GM19452 (cell line): ENCODE data around the gene IFT122.

Source experiments
- ATAC-seq: cut with Tn5 transposase; IDR thresholded peaks from one replicate; pipeline ENCODE4 v1.9.1; 2021; ENCODE audit not compliant: unreplicated experiment

Gene IFT122

DNA sequence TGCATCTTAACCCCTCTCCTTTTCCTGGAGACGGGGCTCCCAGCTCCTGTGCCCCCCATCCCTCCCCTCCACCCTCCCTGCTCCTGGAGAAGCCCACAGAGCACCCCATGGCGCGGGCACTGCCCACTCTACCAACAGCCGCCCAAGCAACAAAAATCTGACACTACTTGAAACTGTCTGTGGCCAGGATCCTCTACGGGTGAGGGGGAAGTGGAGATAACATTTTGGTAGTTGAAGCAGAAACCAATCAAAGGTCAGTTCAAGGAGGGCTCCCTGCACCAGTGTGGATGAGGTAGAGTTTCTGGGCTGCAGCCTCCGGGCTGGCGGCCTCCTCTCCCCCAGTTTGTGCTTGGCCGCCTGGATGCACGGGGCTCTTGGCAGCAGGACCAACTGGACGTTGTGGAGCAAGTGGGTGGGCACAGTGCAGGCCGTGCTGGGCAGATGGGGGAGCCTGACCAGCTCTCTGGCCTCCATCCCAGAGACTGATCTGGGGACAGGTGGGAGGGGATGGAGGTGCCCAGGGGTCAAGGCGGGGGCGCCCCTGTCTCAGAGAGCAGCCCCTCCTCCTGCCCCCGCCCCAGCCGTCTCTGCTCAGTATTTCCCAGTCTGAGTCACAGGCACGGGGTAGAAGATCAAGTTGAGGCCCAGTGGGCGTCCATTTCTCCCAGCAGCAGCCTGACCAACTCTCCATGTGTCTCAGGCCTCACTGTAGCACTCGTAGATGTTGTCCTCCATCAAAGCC is 115.8 kb downstream of the IFT122 start:
- no peak for ATAC-seq

DNA sequence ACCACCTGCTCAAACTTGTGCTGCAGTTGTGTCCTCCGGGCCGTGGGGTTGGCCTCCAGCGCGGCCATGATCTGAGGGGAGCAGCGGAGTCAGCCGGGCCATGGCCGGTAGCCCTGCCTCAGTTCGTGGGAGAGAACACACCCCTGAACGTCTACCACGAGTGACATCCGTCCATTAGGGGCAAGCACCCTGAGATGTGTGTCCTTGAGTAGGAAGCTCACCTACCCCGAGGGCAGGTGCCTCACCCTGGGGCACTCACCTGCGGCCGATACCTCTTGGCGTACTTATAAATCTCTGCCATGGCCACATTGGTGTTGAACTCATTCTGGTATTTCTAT is 116.3 kb downstream of the IFT122 start:
- no peak for ATAC-seq

DNA sequence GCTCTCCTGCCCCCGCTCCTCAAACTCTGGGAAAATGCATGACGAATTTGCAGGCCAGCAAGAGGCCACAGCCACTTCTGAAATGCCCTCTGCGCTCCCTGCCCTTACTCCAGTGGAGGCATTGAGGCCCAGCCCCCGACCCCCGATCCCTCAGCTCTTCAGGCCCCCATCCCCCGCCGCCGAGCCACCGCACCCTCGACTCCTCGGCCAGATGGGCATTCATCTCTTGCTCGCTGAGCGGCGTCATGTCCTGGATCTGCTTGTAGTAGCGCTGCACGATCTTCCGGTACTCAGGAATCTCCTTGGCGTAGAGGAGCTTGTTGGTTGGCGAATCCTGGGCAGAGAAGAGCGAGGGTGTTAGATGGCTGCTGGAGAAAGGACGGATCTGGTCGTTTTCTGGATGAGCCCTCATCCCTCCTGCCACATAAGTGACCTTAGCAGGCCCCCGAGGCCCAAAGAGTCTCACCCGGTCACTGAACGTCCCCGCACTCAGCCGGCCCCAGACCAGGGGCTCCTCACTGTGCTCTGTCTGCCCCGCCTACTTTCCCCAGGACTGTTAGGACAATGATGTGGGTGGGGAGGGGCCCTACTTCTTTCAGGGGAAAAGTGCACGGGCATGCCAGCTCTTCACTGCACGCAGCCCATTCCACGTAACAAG is 117.0 kb downstream of the IFT122 start:
- no peak for ATAC-seq

DNA sequence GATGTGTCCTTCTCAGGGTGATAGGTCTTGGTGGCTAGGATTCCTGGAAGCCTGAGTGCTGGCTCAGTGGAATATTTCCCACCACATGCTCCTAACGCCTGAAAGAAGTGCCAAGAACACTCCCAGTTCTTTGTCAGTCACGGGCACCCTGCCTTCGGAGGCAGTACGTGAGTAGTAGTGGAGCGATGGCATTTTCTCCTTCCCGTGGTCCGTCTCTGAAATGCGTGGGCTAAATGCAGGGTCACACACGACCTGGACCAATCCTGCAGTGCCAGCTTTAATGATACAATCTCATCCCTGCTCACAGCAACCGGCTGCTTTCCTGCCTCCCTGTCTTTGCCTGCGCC is 117.5 kb downstream of the IFT122 start:
- ATAC-seq, result no peak

DNA sequence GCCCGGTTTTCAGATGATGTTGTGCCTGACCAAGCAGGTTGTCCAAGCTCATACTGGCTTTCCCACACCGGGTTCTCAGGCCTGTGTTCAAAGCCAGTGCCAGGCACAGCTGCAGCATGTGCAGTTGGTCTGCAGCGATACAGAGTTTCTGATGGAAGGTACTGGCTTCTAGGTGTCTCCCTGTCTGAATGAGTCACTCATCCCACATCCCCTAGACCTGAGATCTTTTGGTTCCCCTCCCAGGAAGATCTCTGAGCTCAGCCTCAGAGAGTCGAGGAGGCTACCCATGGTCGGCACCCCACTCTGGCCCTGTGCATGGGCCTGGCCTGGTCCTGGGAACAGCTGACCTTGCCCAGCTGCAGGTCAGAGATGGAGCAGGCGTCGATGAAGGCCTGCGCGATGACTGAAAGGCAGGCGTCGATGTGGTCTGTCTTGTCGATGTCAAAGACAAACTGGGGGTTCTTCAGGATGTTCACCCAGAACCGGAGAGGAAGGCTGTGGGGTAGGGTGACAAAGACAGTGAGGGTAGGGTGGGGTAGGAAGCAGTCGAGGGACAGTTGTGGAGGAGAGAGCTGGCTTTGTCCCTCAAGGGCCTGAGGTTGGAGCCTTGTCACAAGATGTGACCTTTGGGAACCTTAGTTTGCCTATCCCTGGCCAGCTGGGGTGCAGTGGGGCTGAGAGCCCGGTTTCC is 118.2 kb downstream of the IFT122 start:
- no peak for ATAC-seq

DNA sequence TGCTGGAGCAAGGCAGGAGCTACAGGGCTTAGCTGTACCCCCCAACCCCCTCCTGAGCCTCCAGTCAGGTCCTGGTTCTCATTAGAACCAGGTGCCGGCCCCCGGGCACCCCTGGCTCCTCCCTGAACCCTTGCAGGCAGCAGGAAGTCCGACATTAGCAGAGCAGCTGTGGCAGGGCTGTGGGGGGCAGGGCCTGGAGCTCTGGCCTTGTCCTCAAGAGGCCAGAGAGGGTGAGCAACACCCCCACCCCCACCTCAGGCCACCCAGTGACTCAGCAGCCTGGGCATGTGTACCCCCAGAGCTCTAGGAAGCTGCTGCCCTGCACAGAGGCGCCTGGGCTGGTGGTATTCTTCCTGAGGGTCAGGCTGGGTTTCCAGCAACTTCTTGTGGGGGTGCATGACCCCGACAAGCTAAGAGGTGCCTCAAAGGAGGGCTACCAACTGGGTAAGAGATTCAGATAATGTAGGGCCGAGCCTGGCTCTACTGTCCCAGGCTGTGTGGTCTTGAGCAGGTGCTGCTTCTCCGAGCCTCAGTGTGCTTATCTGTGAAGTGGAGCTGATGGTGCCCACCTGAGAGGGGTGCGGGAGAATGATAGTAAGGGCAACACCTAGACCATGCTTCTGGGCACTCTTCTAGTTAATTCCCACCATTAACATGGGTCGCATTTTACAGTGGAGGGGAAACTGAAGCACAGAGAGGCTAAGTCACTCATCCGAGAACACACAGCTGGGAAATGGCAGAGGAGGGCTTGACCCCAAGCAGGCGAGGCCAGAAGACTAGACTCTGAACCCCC is 118.9 kb downstream of the IFT122 start:
- ATAC-seq, result no peak

DNA sequence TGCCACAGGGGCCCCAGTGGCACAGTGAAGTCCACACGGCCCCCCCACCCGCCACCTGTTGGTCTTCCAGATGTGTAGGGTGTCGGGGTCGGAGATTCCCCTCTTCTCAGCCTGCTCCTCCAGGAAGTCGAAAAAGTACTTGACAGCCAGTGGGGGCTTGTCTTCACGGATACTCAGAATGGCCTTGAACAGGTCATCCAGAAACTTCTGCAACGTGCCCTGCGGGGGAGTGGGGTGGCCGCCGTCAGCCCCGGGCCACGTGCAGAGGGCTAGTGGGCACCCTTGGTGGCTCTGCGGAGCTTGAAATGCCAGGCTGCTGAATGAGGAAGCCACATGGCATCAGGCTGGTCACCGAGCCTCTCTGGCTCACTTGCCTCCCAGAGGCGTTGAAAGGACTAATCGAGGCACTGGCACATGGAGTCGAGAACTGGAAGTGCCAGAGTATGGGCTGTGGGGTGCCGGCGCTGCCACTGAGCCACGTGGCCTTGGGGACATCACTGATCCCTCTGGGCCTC is 119.6 kb downstream of the IFT122 start:
- no peak for ATAC-seq

DNA sequence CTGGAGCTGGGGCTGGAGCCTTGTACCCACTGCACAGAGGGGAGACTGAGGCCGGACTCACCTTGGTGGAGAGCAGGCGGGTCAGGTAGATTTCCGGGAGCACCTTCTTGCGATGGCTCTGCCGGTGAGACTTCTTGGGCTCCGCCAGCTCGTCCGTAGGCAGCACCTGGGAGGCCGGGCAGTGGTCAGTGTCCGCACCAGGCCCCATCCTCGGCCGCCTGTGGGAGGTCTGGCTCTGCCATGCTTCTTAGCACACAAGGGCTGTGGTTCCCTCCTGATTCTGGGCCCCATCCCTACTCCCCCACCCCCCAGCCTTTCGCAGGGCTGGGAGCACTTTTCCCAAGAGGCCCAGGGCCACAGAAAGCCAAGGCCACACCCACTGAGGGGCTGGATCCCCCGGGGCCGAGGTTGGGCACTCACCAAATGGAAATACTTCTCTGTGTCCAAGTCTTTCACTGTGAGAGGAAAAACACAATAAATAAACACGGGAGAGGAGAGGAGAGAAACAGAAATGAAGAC is 120.3 kb downstream of the IFT122 start:
- no peak for ATAC-seq

DNA sequence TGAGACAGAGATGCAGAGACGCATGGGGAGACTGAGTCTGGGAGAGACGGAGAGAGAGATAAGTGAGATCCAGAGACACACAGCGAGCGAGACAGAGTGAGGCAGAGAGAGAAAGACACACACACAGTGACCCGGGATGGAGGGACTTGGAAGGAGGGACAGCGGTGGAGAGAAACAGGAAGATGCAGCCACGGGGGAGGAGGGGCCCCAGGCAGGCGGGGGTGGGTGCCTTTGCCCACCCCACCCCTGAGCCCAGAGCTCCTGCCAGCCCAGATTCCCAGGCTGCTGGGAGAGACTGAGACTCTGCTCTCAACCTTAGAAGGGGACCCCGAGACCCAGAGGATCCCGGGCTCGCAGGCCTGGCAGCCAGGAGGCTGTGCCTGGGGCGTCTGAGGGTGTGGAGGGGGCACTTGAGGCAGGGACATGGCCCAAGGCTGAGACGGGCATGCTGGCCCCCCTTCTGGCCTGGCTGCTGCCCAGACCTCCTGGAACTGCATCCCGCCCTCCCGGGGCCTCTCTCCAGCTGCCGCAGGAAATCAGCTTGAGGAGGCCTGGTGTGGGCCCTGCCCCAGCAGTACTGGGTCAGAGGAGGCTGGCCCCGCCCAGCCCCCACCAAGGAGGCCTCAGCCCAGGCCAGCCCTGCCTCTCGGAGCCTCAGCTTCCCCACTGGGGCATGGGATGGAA is 121.0 kb downstream of the IFT122 start:
- ATAC-seq, result no peak

DNA sequence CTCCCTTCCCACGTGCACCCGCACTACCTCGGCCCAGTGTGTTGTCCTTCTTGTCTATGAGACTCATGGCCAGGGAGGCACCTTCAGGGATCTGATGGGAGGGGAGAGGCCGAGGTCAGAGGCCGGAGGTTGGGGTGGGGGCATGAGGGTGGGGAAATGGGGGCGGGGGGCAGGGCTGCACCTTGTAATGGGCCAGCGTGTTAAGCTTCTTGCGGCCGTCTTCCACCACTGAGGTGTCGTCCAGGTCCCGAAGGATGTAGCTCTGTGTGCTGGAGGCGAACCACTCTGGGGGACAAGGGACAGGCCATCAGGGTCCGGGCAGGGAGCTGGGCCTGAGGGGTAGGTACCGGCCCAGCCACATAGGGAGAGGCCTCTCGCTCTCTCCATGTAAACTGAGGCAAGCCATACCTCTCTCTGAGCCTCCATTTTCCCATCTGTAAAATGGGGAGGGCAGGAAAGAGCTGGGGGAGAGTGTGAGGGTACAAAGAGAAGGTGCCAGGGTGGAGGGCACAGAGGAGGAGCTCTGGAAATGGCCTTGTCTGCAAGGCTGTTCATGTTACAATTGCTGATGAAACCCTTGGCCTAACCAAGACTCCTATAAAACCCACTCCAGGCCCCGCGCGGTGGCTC is 121.7 kb downstream of the IFT122 start:
- ATAC-seq, result no peak

DNA sequence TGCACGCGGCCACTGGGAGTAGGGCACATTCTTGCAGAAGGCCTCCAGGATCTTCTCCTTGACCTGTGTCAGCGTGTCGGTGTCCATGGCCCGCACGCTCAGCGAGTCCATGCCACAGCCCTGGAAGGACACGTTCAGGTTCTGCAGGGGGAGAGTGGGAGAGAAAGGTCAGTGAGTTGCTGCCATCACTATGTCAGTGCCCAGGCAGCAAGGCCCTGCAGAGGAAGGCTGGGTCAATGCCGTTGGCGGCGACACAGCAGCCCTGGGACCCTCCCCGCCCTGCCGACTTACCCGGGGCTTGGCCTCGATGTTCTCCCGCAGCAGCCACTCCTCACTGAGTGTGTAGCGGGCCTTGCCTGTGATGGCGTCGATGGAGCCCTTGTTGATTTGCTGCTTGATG is 122.8 kb downstream of the IFT122 start:
- ATAC-seq, result no peak

DNA sequence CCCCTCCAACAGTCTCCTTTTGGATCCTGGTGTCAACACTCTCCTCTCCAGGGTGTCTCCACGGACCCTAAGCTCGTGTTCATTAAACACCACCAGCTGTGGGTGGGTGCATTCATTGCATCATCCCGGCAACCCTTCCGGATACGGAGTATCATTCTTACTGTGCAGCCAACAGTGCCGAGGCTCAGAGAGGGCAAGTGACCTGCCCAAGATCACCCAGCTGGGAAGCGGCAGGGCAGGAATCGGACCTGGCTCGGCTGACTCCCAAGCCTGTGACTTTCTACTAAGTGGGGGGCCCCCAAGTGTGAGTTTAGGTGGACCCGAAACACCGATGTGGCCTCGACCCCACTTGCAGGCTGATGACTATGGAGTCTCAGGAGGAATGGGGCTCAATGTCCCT is 123.3 kb downstream of the IFT122 start:
- no peak for ATAC-seq

DNA sequence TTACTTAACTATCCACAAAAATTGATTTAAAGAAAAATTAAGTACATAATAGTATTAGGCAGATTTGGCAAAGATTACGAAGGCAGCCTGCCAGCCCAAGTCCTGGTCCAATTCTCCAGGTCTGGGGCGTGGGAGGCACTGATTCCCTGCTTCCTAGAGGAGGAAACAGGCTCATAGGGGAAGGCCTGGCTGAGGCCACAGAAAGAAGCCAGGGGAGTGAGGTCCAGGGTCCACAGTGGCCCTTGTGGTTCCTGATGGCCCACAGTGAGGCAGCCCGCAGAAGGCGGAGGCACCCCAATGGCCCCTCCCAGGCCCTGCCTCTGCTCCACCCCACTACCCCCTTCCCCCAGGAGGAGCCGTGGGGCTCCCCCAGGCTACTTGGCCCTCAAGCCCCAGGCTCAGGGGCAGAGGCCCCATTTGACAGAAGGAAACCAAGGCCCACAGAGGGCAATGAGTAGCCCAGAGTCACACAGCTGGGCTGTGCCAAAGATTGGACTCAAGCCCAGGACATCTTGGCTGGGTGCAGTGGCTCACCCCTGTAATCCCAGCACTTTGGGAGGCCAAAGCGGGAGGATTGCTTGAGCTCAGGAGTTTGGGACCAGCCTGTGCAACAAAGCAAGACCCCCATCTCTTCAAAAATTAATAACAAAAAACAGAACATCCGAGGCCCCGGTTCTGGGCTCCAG is 124.0 kb downstream of the IFT122 start:
- ATAC-seq, result no peak

DNA sequence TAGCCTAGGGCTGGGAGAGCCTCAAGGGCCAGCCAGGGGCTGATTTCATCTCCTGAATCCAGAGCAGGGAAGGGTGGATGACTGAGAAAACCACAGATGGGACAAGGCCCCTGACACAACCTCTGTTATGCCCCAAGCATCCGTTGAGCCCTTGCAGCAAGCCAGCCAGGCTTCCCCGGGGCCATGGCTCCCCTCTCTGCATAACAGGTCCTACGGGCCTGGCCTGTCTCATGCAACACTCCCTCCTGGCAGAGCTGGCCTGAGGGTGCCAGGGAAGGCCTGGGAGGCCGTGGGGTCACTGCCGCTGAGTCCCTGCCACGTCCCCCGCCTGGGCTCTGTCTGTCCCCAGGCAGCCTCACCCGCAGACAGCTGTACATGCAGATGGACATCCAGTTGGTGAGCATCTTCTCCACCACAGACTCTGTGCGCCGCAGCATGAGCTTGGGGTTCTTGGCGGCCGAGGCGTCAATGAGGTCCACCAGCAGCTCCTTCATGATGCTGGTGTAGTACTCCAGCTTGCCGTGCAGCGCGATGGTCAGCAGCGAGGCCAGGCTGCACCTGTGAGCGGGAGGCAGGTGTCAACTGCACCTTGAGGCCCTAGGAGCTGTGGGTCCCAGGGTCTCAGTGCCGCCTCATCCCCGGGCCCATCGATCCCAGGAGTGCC is 125.1 kb downstream of the IFT122 start:
- no peak for ATAC-seq

DNA sequence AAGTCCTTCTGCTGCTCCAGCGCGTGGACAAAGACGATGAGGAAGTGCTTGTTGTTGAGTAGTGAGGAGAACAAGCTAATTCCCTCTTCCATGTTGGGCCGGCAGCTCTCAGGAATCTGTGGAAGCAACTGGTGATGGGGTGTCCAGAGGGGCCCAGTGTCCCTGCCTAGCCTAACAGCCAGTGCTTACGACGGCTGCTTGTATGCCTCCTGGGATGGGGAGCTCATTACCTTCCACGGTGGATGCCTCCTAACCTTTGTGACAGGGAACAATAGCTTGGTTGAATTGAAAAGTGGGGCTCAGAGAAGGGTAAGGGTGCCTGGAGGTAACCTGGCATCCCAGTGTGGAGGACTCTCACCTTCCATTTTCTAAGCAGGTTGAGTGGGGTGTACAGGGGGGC is 125.9 kb downstream of the IFT122 start:
- no peak for ATAC-seq

DNA sequence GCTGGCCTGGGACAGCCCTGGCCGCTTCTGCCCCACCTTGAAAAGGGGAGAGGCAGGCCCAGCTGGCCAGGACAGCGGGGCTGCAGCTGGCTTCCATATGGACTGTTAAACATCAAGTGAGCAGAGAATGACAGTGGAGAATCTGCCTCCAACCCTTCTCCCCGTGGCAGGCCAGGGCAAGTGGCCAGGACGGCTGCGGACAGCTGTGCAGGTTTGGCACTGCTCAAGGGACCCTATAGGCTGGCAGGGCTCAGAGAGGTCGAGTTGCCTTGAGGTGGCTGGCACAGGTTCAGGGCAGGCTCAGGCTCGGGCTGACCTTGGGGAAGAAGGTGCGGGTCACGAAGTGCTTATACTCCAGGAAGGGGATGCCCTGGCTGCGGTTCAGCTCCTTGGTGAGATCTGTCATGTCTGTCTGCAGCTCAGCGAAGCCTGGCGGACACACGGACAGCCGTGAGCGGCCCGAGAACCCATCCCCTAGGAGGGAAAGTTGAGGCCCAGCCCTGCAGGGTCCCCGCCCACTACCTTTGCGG is 127.2 kb downstream of the IFT122 start:
- ATAC-seq, result no peak

DNA sequence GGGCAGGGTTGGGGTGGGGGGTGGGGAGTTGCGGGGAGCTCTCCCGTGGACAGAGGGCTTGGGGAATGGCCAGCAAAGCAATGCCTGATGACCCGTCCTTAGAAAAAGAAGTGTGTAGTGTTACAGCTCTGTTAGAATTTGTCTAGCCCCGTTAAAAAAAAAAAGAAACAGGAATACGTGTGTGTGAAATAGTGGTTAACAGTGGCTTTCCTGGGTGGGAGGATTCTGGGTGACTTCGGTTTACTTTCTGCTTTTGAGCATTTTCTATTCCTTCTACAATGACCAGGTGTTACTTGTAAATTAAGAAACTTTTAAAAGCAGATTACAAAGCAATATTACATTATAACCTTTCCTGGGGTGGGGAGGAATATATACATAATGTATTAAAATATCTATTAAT is 127.9 kb downstream of the IFT122 start:
- ATAC-seq, result no peak

DNA sequence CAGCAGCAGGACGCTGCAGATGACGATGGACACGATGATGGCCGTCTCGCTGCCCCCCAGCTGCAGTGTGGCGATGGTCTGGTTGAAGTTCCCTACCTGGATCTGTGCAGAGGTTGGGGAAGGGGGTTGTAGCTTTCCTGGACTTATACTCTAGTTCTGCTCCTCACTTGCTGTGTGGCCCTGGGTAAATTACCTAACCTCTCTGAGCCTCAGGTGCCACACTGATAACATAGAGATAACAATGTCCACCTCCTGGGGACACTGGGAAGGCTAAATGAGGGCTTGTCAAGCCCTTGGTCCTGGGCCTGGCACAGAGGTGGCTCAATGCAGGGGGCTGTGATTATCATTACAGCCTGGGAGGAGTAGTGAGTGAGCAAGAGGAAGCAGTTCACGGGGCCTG is 129.8 kb downstream of the IFT122 start:
- ATAC-seq, result no peak
